IPS-20b (cell line): ENCODE measurements around the gene NECTIN4.
A peak's percentile ranks its signal among the peaks of the same experiment; 100 is the strongest.

Source experiments
- H3K27ac ChIP-seq: one replicate; pipeline ENCODE4 v1.5.1; 2013; ENCODE audit warnings: low read length
- H3K27me3 ChIP-seq: 2 replicates; pipeline ENCODE4 v1.6.1; 2013; ENCODE audit warnings: mild to moderate bottlenecking, low read length, inconsistent platforms; ENCODE audit not compliant: insufficient read depth
- H3K36me3 ChIP-seq: 2 replicates; pipeline ENCODE4 v1.6.1; 2013; ENCODE audit warnings: low read depth, mild to moderate bottlenecking, inconsistent platforms, low read length, moderate library complexity; ENCODE audit not compliant: insufficient read depth
- H3K4me1 ChIP-seq: 2 replicates; pipeline ENCODE4 v1.6.1; 2013; ENCODE audit warnings: mild to moderate bottlenecking, control low read depth, inconsistent platforms, low read length, moderate library complexity; ENCODE audit not compliant: insufficient read depth
- H3K4me3 ChIP-seq: 2 replicates; pipeline ENCODE4 v1.5.1; 2013; ENCODE audit warnings: mild to moderate bottlenecking, low read length, inconsistent platforms
- H3K9ac ChIP-seq: 2 replicates; pipeline ENCODE4 v1.6.1; 2013; ENCODE audit warnings: low read depth, mild to moderate bottlenecking, inconsistent platforms, low read length, moderate library complexity
- H3K9me3 ChIP-seq: 2 replicates; pipeline ENCODE4 v1.6.1; 2013; ENCODE audit warnings: mild to moderate bottlenecking, low read depth, low read length, inconsistent platforms; ENCODE audit not compliant: insufficient read depth

The NECTIN4 gene

GRCh38 chr1:161047436-161048420, 41.6 kb downstream of the NECTIN4 start:
- Histone ChIP-seq H3K9ac (no peak overlapping the region), H3K27me3 (peaks cover 28% of the 10 kb centered on the region), H3K36me3 (peaks cover 7% of the 10 kb centered on the region), H3K9me3 (peaks cover 2% of the 10 kb centered on the region; the same call in 1 of the 2 replicates), H3K27ac (no peak overlapping the region), H3K4me1 (peaks cover 2% of the 10 kb centered on the region; the same call in 1 of the 2 replicates), H3K4me3 (0 out of 2 replicates have a peak overlapping the region, but pooled peaks have one; percentile 86)

- peak overlapping the region; percentile 86 for H3K4me3 ChIP-seq
- peaks cover 28% of the 10 kb centered on the region for H3K27me3 ChIP-seq
- peaks cover 2% of the 10 kb centered on the region; the same call in 1 of the 2 replicates for H3K9me3 ChIP-seq
- H3K27ac ChIP-seq = peak overlapping the region; percentile 96
- peak overlapping the region; percentile 89; the same call in 1 of the 2 replicates for H3K9ac ChIP-seq
- H3K4me1 ChIP-seq = peaks cover 2% of the 10 kb centered on the region; the same call in 1 of the 2 replicates
- H3K36me3 ChIP-seq = peaks cover 17% of the 10 kb centered on the region
These were observed 42.6 kb downstream of the NECTIN4 start for GRCh38 chr1:161046605-161047228.

- Histone ChIP-seq H3K27ac (peak within 1 kb of the TSS; percentile 96), H3K36me3 (peaks cover 25% of the 10 kb centered on the region), H3K9ac (peak within 1 kb of the TSS; percentile 89), H3K9me3 (peaks cover 2% of the 10 kb centered on the region; the same call in 1 of the 2 replicates), H3K4me1 (peaks cover 2% of the 10 kb centered on the region; the same call in 1 of the 2 replicates), H3K27me3 (peaks cover 28% of the 10 kb centered on the region), H3K4me3 (peak within 1 kb of the TSS; percentile 86)
These were observed 43.4 kb downstream of the NECTIN4 start, which contains the start of gene USF1 for GRCh38 chr1:161045736-161046604. Gene USF1 (minus strand): TSS chr1:161045977. CDS start chr1:161043275, 2,702 bp downstream.

- H3K4me1 ChIP-seq = peaks cover 2% of the 10 kb centered on the region; the same call in 1 of the 2 replicates
- H3K9ac ChIP-seq = peak overlapping the region; percentile 89
- peaks cover 2% of the 10 kb centered on the region; the same call in 1 of the 2 replicates for H3K9me3 ChIP-seq
- H3K36me3 ChIP-seq = peaks cover 33% of the 10 kb centered on the region
- H3K4me3 ChIP-seq = peak overlapping the region; percentile 86
- peak overlapping the region; percentile 96 for H3K27ac ChIP-seq
- peaks cover 28% of the 10 kb centered on the region for H3K27me3 ChIP-seq
These were observed 44.2 kb downstream of the NECTIN4 start for GRCh38 chr1:161044908-161045735.

GRCh38 chr1:161044535-161044907, 44.8 kb downstream of the NECTIN4 start:
- no peak overlapping the region for H3K27ac ChIP-seq
- H3K4me1 ChIP-seq = peaks cover 2% of the 10 kb centered on the region; the same call in 1 of the 2 replicates
- peaks cover 39% of the 10 kb centered on the region for H3K36me3 ChIP-seq
- H3K27me3 ChIP-seq = peaks cover 28% of the 10 kb centered on the region
- H3K9me3 ChIP-seq = peaks cover 2% of the 10 kb centered on the region; the same call in 1 of the 2 replicates
- peak overlapping the region; percentile 86 for H3K4me3 ChIP-seq
- H3K9ac ChIP-seq = peak overlapping the region; percentile 89

GRCh38 chr1:161039546-161039945, 49.8 kb downstream of the NECTIN4 start:
- no peak overlapping the region for H3K27ac ChIP-seq
- no peak overlapping the region for H3K9ac ChIP-seq
- no peaks in the 10 kb centered on the region for H3K27me3 ChIP-seq
- H3K4me3 ChIP-seq = no peak overlapping the region
- H3K36me3 ChIP-seq = peaks cover 49% of the 10 kb centered on the region
- H3K9me3 ChIP-seq = no peaks in the 10 kb centered on the region
- peaks cover 10% of the 10 kb centered on the region; the same call in 1 of the 2 replicates for H3K4me1 ChIP-seq

- Histone ChIP-seq H3K9ac (no peak overlapping the region), H3K9me3 (no peaks in the 10 kb centered on the region), H3K4me1 (peaks cover 10% of the 10 kb centered on the region; the same call in 1 of the 2 replicates), H3K27ac (no peak overlapping the region), H3K36me3 (peaks cover 49% of the 10 kb centered on the region), H3K27me3 (no peaks in the 10 kb centered on the region), H3K4me3 (no peak overlapping the region)
These were observed 50.2 kb downstream of the NECTIN4 start for GRCh38 chr1:161039154-161039545.

GRCh38 chr1:161038523-161039153, 50.7 kb downstream of the NECTIN4 start, which contains the start of gene TSTD1:
Gene TSTD1 (minus strand): TSS chr1:161038964. CDS start chr1:161038889, 75 bp downstream.
- Histone ChIP-seq H3K9me3 (no peaks in the 10 kb centered on the region), H3K9ac (no peak within 1 kb of the TSS), H3K4me1 (peaks cover 10% of the 10 kb centered on the region; the same call in 1 of the 2 replicates), H3K36me3 (peaks cover 49% of the 10 kb centered on the region), H3K27me3 (no peaks in the 10 kb centered on the region), H3K27ac (no peak within 1 kb of the TSS), H3K4me3 (no peak within 1 kb of the TSS)

GRCh38 chr1:161037661-161038522, 51.5 kb downstream of the NECTIN4 start:
- Histone ChIP-seq H3K27ac (no peak overlapping the region), H3K9ac (no peak overlapping the region), H3K4me1 (peaks cover 10% of the 10 kb centered on the region; the same call in 1 of the 2 replicates), H3K27me3 (no peaks in the 10 kb centered on the region), H3K36me3 (peaks cover 44% of the 10 kb centered on the region), H3K4me3 (no peak overlapping the region), H3K9me3 (no peaks in the 10 kb centered on the region)
